GM23338 (cell line): ENCODE measurements around the gene RPS2.
A peak's percentile ranks its signal among the peaks of the same experiment; 100 is the strongest.

Experiments
- CREB1 ChIP-seq: fragments of 250-450 bp; sonication (Bioruptor Pico); IDR thresholded peaks from 2 replicates; pipeline ENCODE4 v1.5.0; 2020; ENCODE audit warnings: low read depth, mild to moderate bottlenecking, moderate library complexity
- EZH2 ChIP-seq: fragments of 200-600 bp; sonication (generic); IDR thresholded peaks from one replicate; pipeline ENCODE4 v1.8.0; 2017; ENCODE audit warnings: antibody characterized with exemption, mild to moderate bottlenecking, low read depth; ENCODE audit not compliant: unreplicated experiment
- POLR2AphosphoS5 ChIP-seq: IDR thresholded peaks from 2 replicates; pipeline ENCODE4 v1.6.1; 2016; ENCODE audit warnings: antibody characterized with exemption, low read depth
- REST ChIP-seq: IDR thresholded peaks from one replicate; pipeline ENCODE4 v1.6.1; 2018; ENCODE audit warnings: antibody characterized with exemption; ENCODE audit not compliant: unreplicated experiment
- ZNF114 ChIP-seq: fragments of 250-450 bp; sonication (Bioruptor Pico); IDR thresholded peaks from 2 replicates; pipeline ENCODE4 v1.5.0; 2020; ENCODE audit warnings: mild to moderate bottlenecking, moderate library complexity
- TF ChIP-seq, protein P1 (sequence below), 2 experiments: fragments of 200-600 bp in 1 of 2; sonication (generic) in 1 of 2; conservative IDR thresholded peaks; 2 replicates each; pipeline versions ENCODE4 v1.5.1 to v1.6.1; 2016 to 2017; ENCODE audit warnings: antibody characterized with exemption in 2 of 2, low read depth in 2 of 2, mild to moderate bottlenecking in 2 of 2, moderate library complexity in 1 of 2

DNA sequence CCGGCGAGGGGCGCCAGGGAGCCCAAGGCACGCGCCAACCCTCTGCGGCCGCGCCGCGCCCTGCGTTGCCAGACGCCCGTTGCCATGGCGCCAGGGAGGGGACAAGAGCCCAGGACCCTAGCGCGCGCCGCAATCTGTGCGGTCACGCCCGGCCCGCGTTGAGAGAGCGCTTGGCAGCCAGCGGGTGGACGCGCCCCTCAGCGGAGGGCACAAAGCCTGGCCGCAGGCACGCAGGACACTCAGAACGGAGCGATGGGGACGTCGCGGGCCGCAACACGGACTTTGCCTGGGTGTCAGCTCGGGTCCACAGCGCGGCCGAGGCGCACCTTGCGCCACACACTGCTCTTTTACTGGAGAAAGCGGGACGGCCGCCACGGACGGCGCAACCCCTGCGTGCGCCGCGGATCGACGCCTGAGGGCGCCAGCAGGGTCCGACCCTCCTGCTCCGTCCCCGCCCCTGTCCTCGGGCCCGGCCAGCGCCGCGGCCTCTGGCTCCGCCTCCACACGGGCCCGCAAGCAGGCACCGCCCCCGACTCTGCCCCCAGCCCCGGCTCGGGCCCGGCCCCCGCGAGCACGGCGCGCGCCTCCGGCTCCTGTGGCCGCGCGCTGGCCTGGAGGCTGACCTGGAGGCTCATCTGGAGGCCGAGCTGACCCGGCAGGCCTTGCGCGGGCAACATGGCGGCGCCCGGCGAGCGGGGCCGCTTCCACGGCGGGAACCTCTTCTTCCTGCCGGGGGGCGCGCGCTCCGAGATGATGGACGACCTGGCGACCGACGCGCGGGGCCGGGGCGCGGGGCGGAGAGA lies 19.1 kb upstream of the RPS2 start, which contains the start of gene GFER:
- TF ChIP-seq, protein P1, sequence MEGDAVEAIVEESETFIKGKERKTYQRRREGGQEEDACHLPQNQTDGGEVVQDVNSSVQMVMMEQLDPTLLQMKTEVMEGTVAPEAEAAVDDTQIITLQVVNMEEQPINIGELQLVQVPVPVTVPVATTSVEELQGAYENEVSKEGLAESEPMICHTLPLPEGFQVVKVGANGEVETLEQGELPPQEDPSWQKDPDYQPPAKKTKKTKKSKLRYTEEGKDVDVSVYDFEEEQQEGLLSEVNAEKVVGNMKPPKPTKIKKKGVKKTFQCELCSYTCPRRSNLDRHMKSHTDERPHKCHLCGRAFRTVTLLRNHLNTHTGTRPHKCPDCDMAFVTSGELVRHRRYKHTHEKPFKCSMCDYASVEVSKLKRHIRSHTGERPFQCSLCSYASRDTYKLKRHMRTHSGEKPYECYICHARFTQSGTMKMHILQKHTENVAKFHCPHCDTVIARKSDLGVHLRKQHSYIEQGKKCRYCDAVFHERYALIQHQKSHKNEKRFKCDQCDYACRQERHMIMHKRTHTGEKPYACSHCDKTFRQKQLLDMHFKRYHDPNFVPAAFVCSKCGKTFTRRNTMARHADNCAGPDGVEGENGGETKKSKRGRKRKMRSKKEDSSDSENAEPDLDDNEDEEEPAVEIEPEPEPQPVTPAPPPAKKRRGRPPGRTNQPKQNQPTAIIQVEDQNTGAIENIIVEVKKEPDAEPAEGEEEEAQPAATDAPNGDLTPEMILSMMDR (conservative IDR thresholded peaks at IDR 0.05; ENCODE audit: low read depth in 2 of 2) = peak; percentile 32 to 56; a peak in 2 of 4 replicates
- TF ChIP-seq REST (no peak), ZNF114 (CRISPR knock-in tag) (no peak), EZH2 (no peak), POLR2AphosphoS5 (peak; percentile 60), CREB1 (CRISPR knock-in tag) (peak; percentile 37; the same call in 1 of the 2 replicates)
